Measurements from ENCODE around the gene RER1. TPM values are rescaled to one million over a fixed set of nuclear protein-coding genes. Genes with fewer than 3 reads are reported as not detected.

RER1 gene
- total RNA-seq, 1 experiment from 2014 or later = 79.8 TPM

DNA sequence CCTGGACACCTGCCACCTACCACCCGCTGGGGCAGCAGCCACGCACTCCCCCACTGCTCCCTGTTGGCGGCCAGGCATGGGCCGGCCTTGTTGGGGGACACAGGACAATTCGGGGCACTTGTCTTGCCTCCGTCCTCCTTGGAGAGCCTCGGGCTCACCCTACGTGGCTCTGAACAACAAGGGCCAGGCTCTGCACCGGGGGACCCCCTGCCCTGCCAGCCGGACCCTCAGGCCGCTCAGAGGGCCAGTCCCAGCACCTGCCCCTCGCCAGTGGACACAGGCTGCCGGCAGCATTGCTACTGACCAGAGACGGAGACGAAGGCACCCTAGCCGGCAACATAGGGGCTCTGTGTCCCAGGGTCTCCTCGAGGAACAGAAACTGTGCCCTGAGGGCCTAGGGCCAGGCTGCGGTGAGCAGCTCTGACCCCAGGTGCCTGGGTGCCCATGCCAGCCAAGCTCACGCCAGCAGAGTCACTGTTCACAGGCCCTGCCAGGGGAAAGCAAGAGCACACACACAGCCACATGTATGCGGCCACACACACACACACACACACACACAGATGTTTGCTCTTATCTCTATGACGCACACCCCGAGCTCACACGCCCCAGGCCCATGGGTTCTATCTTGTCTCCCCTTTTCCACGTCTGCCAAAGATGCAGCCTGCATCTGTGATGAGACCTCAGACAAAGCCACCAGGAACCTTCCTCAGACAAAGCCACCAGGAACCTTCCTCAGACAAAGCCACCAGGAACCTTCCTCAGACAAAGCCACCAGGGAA is 46.2 kb upstream of the RER1 start:
- Mint-ChIP-seq H3K4me3 (no peak overlapping the region), H3K9me3 (no peaks in the 10 kb centered on the region), H3K27ac (peak overlapping the region; percentile 70; the same call in 1 of the 2 replicates), H3K4me1 (no peaks in the 10 kb centered on the region), H3K27me3 (ENCODE audit: low read depth) (no peaks in the 10 kb centered on the region), H3K36me3 (no peaks in the 10 kb centered on the region)
- DNase-seq (ENCODE audit: low spot score) (no peak), ATAC-seq (no peak)
- CTCF ChIA-PET = interaction anchor here (0.6 kb wide), 1 partner anchor 174 kb away, joined by 3 read pairs; no protein-coding TSS in a partner anchor
- POLR2A ChIA-PET = no interaction called here
- TF ChIP-seq GABPB1 (CRISPR knock-in tag; IDR thresholded peaks at IDR 0.05) = no peak
- no peak for TF ChIP-seq TCF7 (CRISPR knock-in tag; IDR thresholded peaks at IDR 0.05; ENCODE audit: low read depth)
- no peak for TF ChIP-seq CREM (CRISPR knock-in tag; IDR thresholded peaks at IDR 0.05)
- no peak for TF ChIP-seq GTF2I (CRISPR knock-in tag; conservative IDR thresholded peaks at IDR 0.05)
- no peak for TF ChIP-seq ATF1 (CRISPR knock-in tag; IDR thresholded peaks at IDR 0.05)

GRCh38 chr1:2346691-2347408 is 44.8 kb upstream of the RER1 start:
- Mint-ChIP-seq H3K4me3 (no peak overlapping the region), H3K27ac (no peak overlapping the region), H3K9me3 (no peaks in the 10 kb centered on the region), H3K36me3 (no peaks in the 10 kb centered on the region), H3K27me3 (ENCODE audit: low read depth) (no peaks in the 10 kb centered on the region), H3K4me1 (no peaks in the 10 kb centered on the region)
- DNase-seq (ENCODE audit: low spot score) = peak; percentile 9
- TF ChIP-seq NR3C1 (CRISPR knock-in tag; conservative IDR thresholded peaks at IDR 0.05; ENCODE audit: low read depth) (no peak), TP53 (CRISPR knock-in tag; IDR thresholded peaks at IDR 0.05) (no peak), NFYB (CRISPR knock-in tag; conservative IDR thresholded peaks at IDR 0.05; ENCODE audit: low read depth) (no peak)
- TF ChIP-seq, protein P1, sequence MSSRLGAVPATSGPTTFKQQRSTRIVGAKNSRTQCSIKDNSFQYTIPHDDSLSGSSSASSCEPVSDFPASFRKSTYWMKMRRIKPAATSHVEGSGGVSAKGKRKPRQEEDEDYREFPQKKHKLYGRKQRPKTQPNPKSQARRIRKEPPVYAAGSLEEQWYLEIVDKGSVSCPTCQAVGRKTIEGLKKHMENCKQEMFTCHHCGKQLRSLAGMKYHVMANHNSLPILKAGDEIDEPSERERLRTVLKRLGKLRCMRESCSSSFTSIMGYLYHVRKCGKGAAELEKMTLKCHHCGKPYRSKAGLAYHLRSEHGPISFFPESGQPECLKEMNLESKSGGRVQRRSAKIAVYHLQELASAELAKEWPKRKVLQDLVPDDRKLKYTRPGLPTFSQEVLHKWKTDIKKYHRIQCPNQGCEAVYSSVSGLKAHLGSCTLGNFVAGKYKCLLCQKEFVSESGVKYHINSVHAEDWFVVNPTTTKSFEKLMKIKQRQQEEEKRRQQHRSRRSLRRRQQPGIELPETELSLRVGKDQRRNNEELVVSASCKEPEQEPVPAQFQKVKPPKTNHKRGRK (CRISPR knock-in tag; IDR thresholded peaks at IDR 0.05; ENCODE audit: borderline replicate concordance) = no peak
- ATAC-seq = no peak
- ChIA-PET CTCF (interaction anchor here (0.6 kb wide), 1 partner anchor 25 kb away, joined by 3 read pairs; no protein-coding TSS in a partner anchor), POLR2A (no interaction called here)

GRCh38 chr1:2347409-2347785 is 44.2 kb upstream of the RER1 start:
- H3K27ac Mint-ChIP-seq = no peak overlapping the region
- TF ChIP-seq, protein P2, sequence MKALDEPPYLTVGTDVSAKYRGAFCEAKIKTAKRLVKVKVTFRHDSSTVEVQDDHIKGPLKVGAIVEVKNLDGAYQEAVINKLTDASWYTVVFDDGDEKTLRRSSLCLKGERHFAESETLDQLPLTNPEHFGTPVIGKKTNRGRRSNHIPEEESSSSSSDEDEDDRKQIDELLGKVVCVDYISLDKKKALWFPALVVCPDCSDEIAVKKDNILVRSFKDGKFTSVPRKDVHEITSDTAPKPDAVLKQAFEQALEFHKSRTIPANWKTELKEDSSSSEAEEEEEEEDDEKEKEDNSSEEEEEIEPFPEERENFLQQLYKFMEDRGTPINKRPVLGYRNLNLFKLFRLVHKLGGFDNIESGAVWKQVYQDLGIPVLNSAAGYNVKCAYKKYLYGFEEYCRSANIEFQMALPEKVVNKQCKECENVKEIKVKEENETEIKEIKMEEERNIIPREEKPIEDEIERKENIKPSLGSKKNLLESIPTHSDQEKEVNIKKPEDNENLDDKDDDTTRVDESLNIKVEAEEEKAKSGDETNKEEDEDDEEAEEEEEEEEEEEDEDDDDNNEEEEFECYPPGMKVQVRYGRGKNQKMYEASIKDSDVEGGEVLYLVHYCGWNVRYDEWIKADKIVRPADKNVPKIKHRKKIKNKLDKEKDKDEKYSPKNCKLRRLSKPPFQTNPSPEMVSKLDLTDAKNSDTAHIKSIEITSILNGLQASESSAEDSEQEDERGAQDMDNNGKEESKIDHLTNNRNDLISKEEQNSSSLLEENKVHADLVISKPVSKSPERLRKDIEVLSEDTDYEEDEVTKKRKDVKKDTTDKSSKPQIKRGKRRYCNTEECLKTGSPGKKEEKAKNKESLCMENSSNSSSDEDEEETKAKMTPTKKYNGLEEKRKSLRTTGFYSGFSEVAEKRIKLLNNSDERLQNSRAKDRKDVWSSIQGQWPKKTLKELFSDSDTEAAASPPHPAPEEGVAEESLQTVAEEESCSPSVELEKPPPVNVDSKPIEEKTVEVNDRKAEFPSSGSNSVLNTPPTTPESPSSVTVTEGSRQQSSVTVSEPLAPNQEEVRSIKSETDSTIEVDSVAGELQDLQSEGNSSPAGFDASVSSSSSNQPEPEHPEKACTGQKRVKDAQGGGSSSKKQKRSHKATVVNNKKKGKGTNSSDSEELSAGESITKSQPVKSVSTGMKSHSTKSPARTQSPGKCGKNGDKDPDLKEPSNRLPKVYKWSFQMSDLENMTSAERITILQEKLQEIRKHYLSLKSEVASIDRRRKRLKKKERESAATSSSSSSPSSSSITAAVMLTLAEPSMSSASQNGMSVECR (CRISPR knock-in tag; IDR thresholded peaks at IDR 0.05; ENCODE audit: borderline replicate concordance) = no peak
- no peak for TF ChIP-seq JAZF1 (CRISPR knock-in tag; IDR thresholded peaks at IDR 0.05)
- no peak for TF ChIP-seq AR (CRISPR knock-in tag; IDR thresholded peaks at IDR 0.05)
- no peak overlapping the region for H3K4me3 Mint-ChIP-seq
- H3K27me3 Mint-ChIP-seq (ENCODE audit: low read depth) = no peaks in the 10 kb centered on the region
- DNase-seq (ENCODE audit: low spot score) (no peak), ATAC-seq (no peak)
- H3K4me1 Mint-ChIP-seq = no peaks in the 10 kb centered on the region
- ChIA-PET POLR2A (no interaction called here), CTCF (interaction anchor here (1.1 to 1.3 kb wide), 2 partner anchors 34 to 152 kb away, joined by 6 to 8 read pairs; partner anchors contain the start of gene FAAP20)
- H3K36me3 Mint-ChIP-seq = no peaks in the 10 kb centered on the region
- H3K9me3 Mint-ChIP-seq = no peaks in the 10 kb centered on the region

Data from WTC11 (cell line).